Activated CD4-positive, alpha-beta T cell treated with anti-CD3 and anti-CD28 coated beads, Interleukin-2, amount 10 ng/mL, durations not matched to agents 24 days and 14 days (primary cell): Measurements from ENCODE around the gene PPP1R27. TPM values are rescaled to one million over a fixed set of nuclear protein-coding genes. Genes with fewer than 3 reads are reported as not detected.

Experiments
- DNase-seq: peaks from one replicate; pipeline ENCODE4 v3.0.0; 2022
- H3K27ac Mint-ChIP-seq: one replicate; pipeline ENCODE4 v1.8.0; 2022; ENCODE audit warnings: mild to moderate bottlenecking, mixed read lengths
- H3K27me3 Mint-ChIP-seq: one replicate; pipeline ENCODE4 v1.8.0; 2022; ENCODE audit warnings: mixed read lengths
- H3K36me3 Mint-ChIP-seq: one replicate; pipeline ENCODE4 v1.8.0; 2022; ENCODE audit warnings: low read depth, mild to moderate bottlenecking, mixed read lengths
- H3K4me1 Mint-ChIP-seq: one replicate; pipeline ENCODE4 v1.8.0; 2021; ENCODE audit warnings: mixed read lengths
- H3K4me3 Mint-ChIP-seq: one replicate; pipeline ENCODE4 v1.8.0; 2022; ENCODE audit warnings: mild to moderate bottlenecking, moderate library complexity, mixed read lengths
- H3K9me3 Mint-ChIP-seq: one replicate; pipeline ENCODE4 v1.8.0; 2021; ENCODE audit warnings: mixed read lengths
- intact Hi-C: fragments of 100-400 bp; cut with micrococcal nuclease; formaldehyde crosslinking; loops from one replicate; pipeline ENCODE4 v1.15.1; 2023
- total RNA-seq: library from RNA; stranded (reverse); gene quantifications from 2 replicates; pipeline ENCODE4 v1.2.3, GENCODE V29; 2022

Gene PPP1R27
- not detected in 2 replicates for total RNA-seq

- Mint-ChIP-seq H3K4me1 (peaks cover 19% of the 10 kb centered on the region), H3K4me3 (peak within 1 kb of the TSS; percentile 86), H3K27ac (peak within 1 kb of the TSS; percentile 87), H3K36me3 (peaks cover 4% of the 10 kb centered on the region), H3K9me3 (no peaks in the 10 kb centered on the region), H3K27me3 (no peaks in the 10 kb centered on the region)
- DNase-seq = no peak
- intact Hi-C loops = no loop called here
Observed at GRCh38 chr17:81834831-81835267, at the start of gene PPP1R27. PPP1R27 (minus strand) TSS chr17:81835050; CDS start chr17:81834953, 97 bp downstream.

- Mint-ChIP-seq H3K36me3 (peaks cover 64% of the 10 kb centered on the region), H3K4me1 (peaks cover 13% of the 10 kb centered on the region), H3K4me3 (no peak overlapping the region), H3K27ac (peak overlapping the region; percentile 34), H3K9me3 (no peaks in the 10 kb centered on the region), H3K27me3 (no peaks in the 10 kb centered on the region)
- intact Hi-C loops = no loop called here
- DNase-seq = no peak
Observed at GRCh38 chr17:81884520-81884919, 49.7 kb upstream of the PPP1R27 start.

- Mint-ChIP-seq H3K27ac (no peak overlapping the region), H3K36me3 (peaks cover 41% of the 10 kb centered on the region), H3K27me3 (no peaks in the 10 kb centered on the region), H3K4me3 (no peak overlapping the region), H3K4me1 (peaks cover 10% of the 10 kb centered on the region), H3K9me3 (no peaks in the 10 kb centered on the region)
- DNase-seq = no peak
- intact Hi-C loops = no loop called here
Observed at GRCh38 chr17:81879121-81879520, 44.3 kb upstream of the PPP1R27 start.

- Mint-ChIP-seq H3K36me3 (peaks cover 40% of the 10 kb centered on the region), H3K27ac (no peak overlapping the region)
Observed at GRCh38 chr17:81878294-81878693, 43.4 kb upstream of the PPP1R27 start.

GRCh38 chr17:81877569-81877968 lies 42.7 kb upstream of the PPP1R27 start:
- intact Hi-C loops = no loop called here
- Mint-ChIP-seq H3K36me3 (peaks cover 41% of the 10 kb centered on the region), H3K4me3 (no peak overlapping the region), H3K27me3 (no peaks in the 10 kb centered on the region), H3K9me3 (no peaks in the 10 kb centered on the region), H3K4me1 (peaks cover 20% of the 10 kb centered on the region), H3K27ac (peak overlapping the region; percentile 25)
- no peak for DNase-seq

More at GRCh38 chr17:81878294-81878693, 43.4 kb upstream of the PPP1R27 start:
- DNase-seq = no peak
- intact Hi-C loops = no loop called here
- Mint-ChIP-seq H3K4me1 (peaks cover 15% of the 10 kb centered on the region), H3K4me3 (no peak overlapping the region), H3K9me3 (no peaks in the 10 kb centered on the region), H3K27me3 (no peaks in the 10 kb centered on the region)

- Mint-ChIP-seq H3K4me1 (peaks cover 31% of the 10 kb centered on the region), H3K4me3 (peak overlapping the region; percentile 87), H3K27me3 (no peaks in the 10 kb centered on the region), H3K27ac (peak overlapping the region; percentile 96), H3K36me3 (peaks cover 29% of the 10 kb centered on the region), H3K9me3 (no peaks in the 10 kb centered on the region)
- peak; percentile 99 for DNase-seq
- intact Hi-C loops = loop anchor here (5.0 kb wide), 2 partner anchors 56 to 359 kb away; partner anchors contain the start of genes ACTG1 and MAFG
Observed at GRCh38 chr17:81871387-81872230, 36.8 kb upstream of the PPP1R27 start.

GRCh38 chr17:81870981-81871386 lies 36.1 kb upstream of the PPP1R27 start, which contains the start of gene ARHGDIA:
ARHGDIA (minus strand) TSS chr17:81871337; CDS start chr17:81869930, 1,407 bp downstream.
- Mint-ChIP-seq H3K9me3 (no peaks in the 10 kb centered on the region), H3K4me3 (peak within 1 kb of the TSS; percentile 92), H3K27ac (peak within 1 kb of the TSS; percentile 96), H3K36me3 (peaks cover 30% of the 10 kb centered on the region), H3K27me3 (no peaks in the 10 kb centered on the region), H3K4me1 (peaks cover 35% of the 10 kb centered on the region)
- no peak for DNase-seq
- intact Hi-C loops = loop anchor here (1.0 to 5.0 kb wide), 4 partner anchors 10 to 359 kb away; partner anchors contain the start of genes ACTG1, ALYREF, ANAPC11 and MAFG

GRCh38 chr17:81870131-81870980 lies 35.5 kb upstream of the PPP1R27 start:
- H3K9me3 Mint-ChIP-seq = no peaks in the 10 kb centered on the region
- H3K4me1 Mint-ChIP-seq = peaks cover 38% of the 10 kb centered on the region
- peak overlapping the region; percentile 91 for H3K27ac Mint-ChIP-seq
- no peaks in the 10 kb centered on the region for H3K27me3 Mint-ChIP-seq
- DNase-seq = peak; percentile 85
- H3K4me3 Mint-ChIP-seq = peak overlapping the region; percentile 92
- H3K36me3 Mint-ChIP-seq = peaks cover 35% of the 10 kb centered on the region
- intact Hi-C loops = loop anchor here (1.0 to 5.0 kb wide), 4 partner anchors 9 to 358 kb away; partner anchors contain the start of genes ACTG1, ALYREF, ANAPC11 and MAFG

GRCh38 chr17:81869221-81870130 lies 34.6 kb upstream of the PPP1R27 start:
- peak overlapping the region; percentile 91 for H3K27ac Mint-ChIP-seq
- no peaks in the 10 kb centered on the region for H3K9me3 Mint-ChIP-seq
- peak overlapping the region; percentile 92 for H3K4me3 Mint-ChIP-seq
- H3K4me1 Mint-ChIP-seq = peaks cover 37% of the 10 kb centered on the region
- peak; percentile 80 for DNase-seq
- H3K27me3 Mint-ChIP-seq = no peaks in the 10 kb centered on the region
- peaks cover 41% of the 10 kb centered on the region for H3K36me3 Mint-ChIP-seq
- intact Hi-C loops = loop anchor here (1.0 to 5.0 kb wide), 4 partner anchors 8 to 357 kb away; partner anchors contain the start of genes ACTG1, ALYREF, ANAPC11 and MAFG

GRCh38 chr17:81868674-81869220 lies 33.9 kb upstream of the PPP1R27 start:
- Mint-ChIP-seq H3K27me3 (no peaks in the 10 kb centered on the region), H3K36me3 (peaks cover 45% of the 10 kb centered on the region)

GRCh38 chr17:81867991-81868673 lies 33.3 kb upstream of the PPP1R27 start:
- Mint-ChIP-seq H3K4me3 (peak overlapping the region; percentile 39), H3K9me3 (no peaks in the 10 kb centered on the region), H3K27ac (peak overlapping the region; percentile 56), H3K27me3 (no peaks in the 10 kb centered on the region), H3K36me3 (peaks cover 50% of the 10 kb centered on the region), H3K4me1 (peaks cover 39% of the 10 kb centered on the region)
- intact Hi-C loops = no loop called here
- DNase-seq = no peak

More at GRCh38 chr17:81868674-81869220, 33.9 kb upstream of the PPP1R27 start:
- H3K4me3 Mint-ChIP-seq = peak overlapping the region; percentile 92
- peak overlapping the region; percentile 91 for H3K27ac Mint-ChIP-seq
- no peaks in the 10 kb centered on the region for H3K9me3 Mint-ChIP-seq
- H3K4me1 Mint-ChIP-seq = peaks cover 34% of the 10 kb centered on the region
- intact Hi-C loops = no loop called here
- DNase-seq = no peak
